GM12878 (cell line): ENCODE measurements around the gene BRD1. TPM values are rescaled to one million over a fixed set of nuclear protein-coding genes. Genes with fewer than 3 reads are reported as not detected.

Experiments used
- ATAC-seq: fragments of 200-7000 bp; cut with Tn5 transposase; 3 replicates; pipeline ENCODE4 v1.9.1; 2020; ENCODE audit warnings: mild to moderate bottlenecking, moderate library complexity
- BruUV-seq: library from RNA; stranded (reverse); fragments of 400-500 nt; replicated peaks from 2 replicates; lab custom pipeline; 2021; lab: Mats Ljungman, UMichigan
- CTCF ChIA-PET: fragments of 300-600 bp; sonication (Branson Sonifier 250); formaldehyde crosslinking; extraction: SDS; loops from one replicate; lab custom pipeline; 2021; ENCODE audit warnings: inconsistent platforms; lab: Yijun Ruan, JAX
- POLR2A ChIA-PET: fragments of 350-600 bp; formaldehyde crosslinking; extraction: SDS; loops from one replicate; lab custom pipeline; 2021; ENCODE audit warnings: inconsistent platforms; lab: Charles Lee
- RAD21 ChIA-PET: fragments of 300-600 bp; sonication (Branson Sonifier 250); formaldehyde crosslinking; loops from one replicate; lab custom pipeline; 2023; ENCODE audit warnings: antibody characterized with exemption; ENCODE audit not compliant: unreplicated experiment; lab: Charles Lee
- SMC1A ChIA-PET: fragments of 300-600 bp; sonication (Branson Sonifier 250); formaldehyde crosslinking; loops from one replicate; lab custom pipeline; 2023; ENCODE audit not compliant: unreplicated experiment, uncharacterized antibody; lab: Charles Lee
- DNase-seq: peaks from one replicate; pipeline ENCODE4 v3.0.0-alpha.2; 2011; ENCODE audit warnings: low read depth, low spot score
- FAIRE-seq: peaks from 3 replicates; lab custom pipeline; 2011; peaks lifted over from hg19 to GRCh38; lab: Jason Lieb, UNC
- H2AFZ ChIP-seq: 2 replicates; pipeline ENCODE4 v1.6.0; 2011; ENCODE audit warnings: low read depth, low read length, control low read depth; ENCODE audit not compliant: control insufficient read depth
- H3K27ac ChIP-seq: 2 replicates; pipeline ENCODE4 v1.5.1; 2011; ENCODE audit warnings: control low read depth; ENCODE audit not compliant: control insufficient read depth, insufficient read depth
- H3K27me3 ChIP-seq, 2 experiments: replicated peaks in 1 of 2; 2 replicates each; pipeline versions ENCODE4 v1.6.0 to v1.6.1; 2011; ENCODE audit warnings: low read length in 1 of 2; ENCODE audit not compliant: control insufficient read depth in 2 of 2, insufficient read depth in 2 of 2
- H3K36me3 ChIP-seq, 2 experiments: 2 replicates each; pipeline ENCODE4 v1.5.1; 2011; ENCODE audit warnings: low read length in 1 of 2; ENCODE audit not compliant: control insufficient read depth in 2 of 2, insufficient read depth in 2 of 2
- H3K4me1 ChIP-seq: 2 replicates; pipeline ENCODE4 v1.6.1; 2011; ENCODE audit warnings: mild to moderate bottlenecking, low read length, moderate library complexity, mixed read lengths; ENCODE audit not compliant: control insufficient read depth, insufficient read depth
- H3K4me2 ChIP-seq: 2 replicates; pipeline ENCODE4 v1.6.0; 2011; ENCODE audit warnings: control low read depth; ENCODE audit not compliant: control insufficient read depth, insufficient read depth
- H3K4me3 ChIP-seq: fragments of 200-600 bp; sonication (generic); 2 replicates; pipeline ENCODE4 v1.5.1; 2016
- H3K79me2 ChIP-seq: 2 replicates; pipeline ENCODE4 v1.6.0; 2011; ENCODE audit warnings: low read length; ENCODE audit not compliant: control insufficient read depth, insufficient read depth
- H3K9ac ChIP-seq: 2 replicates; pipeline ENCODE4 v1.8.0; 2011; ENCODE audit warnings: low read length, control low read depth, mixed read lengths; ENCODE audit not compliant: control insufficient read depth, insufficient read depth
- H3K9me3 ChIP-seq: replicated peaks from 3 replicates; pipeline ENCODE4 v1.5.1; 2011; ENCODE audit warnings: mild to moderate bottlenecking, low read length; ENCODE audit not compliant: control insufficient read depth, insufficient read depth
- H4K20me1 ChIP-seq: 2 replicates; pipeline ENCODE4 v1.6.0; 2011; ENCODE audit not compliant: control insufficient read depth, insufficient read depth
- ASH2L ChIP-seq: fragments of 300-600, 200-600 bp; sonication (generic); IDR thresholded peaks from 2 replicates; pipeline ENCODE4 v1.6.1; 2017; ENCODE audit warnings: low read depth, mild to moderate bottlenecking, borderline replicate concordance
- CBX5 ChIP-seq: sonication (generic); IDR thresholded peaks from 2 replicates; pipeline ENCODE4 v1.6.1; 2016; ENCODE audit warnings: low read depth, moderate library complexity, mild to moderate bottlenecking, inconsistent platforms
- CEBPZ ChIP-seq: fragments of 150-350 bp; IDR thresholded peaks from 2 replicates; pipeline ENCODE4 v1.6.1; 2016; ENCODE audit warnings: low read depth, low read length
- HCFC1 ChIP-seq: fragments of 150-350 bp; IDR thresholded peaks from 2 replicates; pipeline ENCODE4 v1.6.1; 2014; ENCODE audit warnings: low read length
- PAX8 ChIP-seq: fragments of 450-650 bp; IDR thresholded peaks from 2 replicates; pipeline ENCODE4 v1.6.1; 2017; ENCODE audit warnings: mild to moderate bottlenecking, moderate library complexity
- PBX3 ChIP-seq: IDR thresholded peaks from 2 replicates; pipeline ENCODE4 v1.6.1; 2011; ENCODE audit warnings: mild to moderate bottlenecking, low read depth, low read length, moderate library complexity; ENCODE audit not compliant: insufficient replicate concordance
- RB1 ChIP-seq: fragments of 450-650 bp; formaldehyde crosslinking; IDR thresholded peaks from 2 replicates; pipeline ENCODE4 v1.6.1; 2017; ENCODE audit warnings: mild to moderate bottlenecking, borderline replicate concordance
- RELA ChIP-seq: fragments of 450-650 bp; IDR thresholded peaks from 2 replicates; pipeline ENCODE4 v1.8.0; 2014; ENCODE audit warnings: borderline replicate concordance; ENCODE audit not compliant: partially characterized antibody
- SMAD5 ChIP-seq: IDR thresholded peaks from 2 replicates; pipeline ENCODE4 v1.6.1; 2016; ENCODE audit warnings: antibody characterized with exemption, low read depth
- SPI1 ChIP-seq: IDR thresholded peaks from 2 replicates; pipeline ENCODE4 v1.6.1; 2011; ENCODE audit warnings: low read depth, mild to moderate bottlenecking, low read length, moderate library complexity, borderline replicate concordance; ENCODE audit not compliant: insufficient read depth
- WGBS: methylation state at CpG from one replicate; pipeline ENCODE4 v1.1.6; 2016; ENCODE audit warnings: low lambda C conversion rate; ENCODE audit not compliant: insufficient replicate concordance, insufficient coverage; ENCODE audit errors: missing lambda C conversion rate; 5-methylcytosine and 5-hydroxymethylcytosine counted together
- in situ Hi-C: fragments of 300-500 bp; cut with MboI; formaldehyde crosslinking; loops from 9 replicates; pipeline ENCODE4 v1.14.3; 2018; ENCODE audit warnings: mixed read lengths
- intact Hi-C: fragments of 100-400 bp; cut with micrococcal nuclease; formaldehyde crosslinking; loops from one replicate; pipeline ENCODE4 v1.14.2; 2022; ENCODE audit not compliant: unreplicated experiment
- polyA plus RNA-seq, 11 experiments: library from polyadenylated mRNA; depleted of rRNA in 4 of 11; unstranded in 6 of 11; stranded (reverse) in 5 of 11; fragments of >200 nt; fragmentation: Nextera tagmentation in 4 of 11; fragmentation: Illumina TruSeq in 1 of 11; extraction: Ambion mirVana in 4 of 11; extraction: Trizol in 1 of 11; gene quantifications; 1 replicate in 1 of 11; 2 replicates in 10 of 11; pipeline versions ENCODE4 v1.2.1 to v1.2.3, GENCODE V29; 2011 to 2016; ENCODE audit warnings: inconsistent platforms in 2 of 11, missing spikeins in 2 of 11, low read depth in 1 of 11
- total RNA-seq, 4 experiments: library from RNA; depleted of rRNA in 3 of 4; stranded (reverse); fragments of >200 nt in 3 of 4; fragmentation: Illumina TruSeq in 1 of 4; extraction: Trizol in 1 of 4; gene quantifications; 2 replicates each; pipeline versions ENCODE4 v1.2.1 to v1.2.3, GENCODE V29; 2013 to 2021

BRD1 gene
- total and polyA plus RNA-seq, 10 of the 15 experiments (the other 5 are each of a cell fraction or from before 2014, with no cell fraction given) = 0.90 to 26.4 (median 7.1) TPM

GRCh38 chr22:49760630-49761571 lies 66.8 kb downstream of the BRD1 start (continued):
- TF ChIP-seq ASH2L = no peak

GRCh38 chr22:49760280-49760629 lies 67.4 kb downstream of the BRD1 start:
- WGBS = 15% methylated on average over 5 of the region's 5 CpGs
- H2AFZ ChIP-seq = peak overlapping the region; percentile 73
- intact Hi-C loops (no loop called here), in situ Hi-C loops (no loop called here)
- no TSS peak for BruUV-seq
- ChIA-PET CTCF (interaction anchor here (0.8 to 1.8 kb wide), 4 partner anchors 14 to 171 kb away, joined by 3 to 7 read pairs (median 3); no protein-coding TSS in a partner anchor), RAD21 (interaction anchor here (1.3 kb wide), 1 partner anchor 165 kb away, joined by 4 read pairs; no protein-coding TSS in a partner anchor), SMC1A (no interaction called here), POLR2A (interaction anchor here (0.9 kb wide), 1 partner anchor 176 kb away, joined by 3 read pairs; no protein-coding TSS in a partner anchor)
- peak overlapping the region; percentile 89; the same call in 1 of the 2 replicates for H3K4me2 ChIP-seq
- TF ChIP-seq SPI1 = peak; percentile 10; the same call in 1 of the 2 replicates
- TF ChIP-seq PAX8 = no peak
- H3K79me2 ChIP-seq = no peaks in the 10 kb centered on the region
- DNase-seq (peak; percentile 40), ATAC-seq (no peak), FAIRE-seq (no peak)
- H3K36me3 ChIP-seq = no peaks in the 10 kb centered on the region
- no peaks in the 10 kb centered on the region for H4K20me1 ChIP-seq
- H3K9me3 ChIP-seq = no peaks in the 10 kb centered on the region
- H3K27ac ChIP-seq = peak overlapping the region; percentile 73
- H3K4me3 ChIP-seq = no peak overlapping the region
- H3K4me1 ChIP-seq = peaks cover 16% of the 10 kb centered on the region
- H3K27me3 ChIP-seq = no peaks in the 10 kb centered on the region; a peak in 1 of 4 replicates
- peak overlapping the region; percentile 35; the same call in 1 of the 2 replicates for H3K9ac ChIP-seq

- Histone ChIP-seq H3K4me2 (no peak overlapping the region), H4K20me1 (no peaks in the 10 kb centered on the region), H3K79me2 (no peaks in the 10 kb centered on the region), H3K36me3 (no peaks in the 10 kb centered on the region), H3K9ac (no peak overlapping the region), H2AFZ (no peak overlapping the region), H3K27ac (no peak overlapping the region), H3K9me3 (no peaks in the 10 kb centered on the region), H3K27me3 (no peaks in the 10 kb centered on the region; a peak in 1 of 4 replicates), H3K4me3 (no peak overlapping the region), H3K4me1 (peaks cover 16% of the 10 kb centered on the region)
- no TSS peak for BruUV-seq
- SMC1A ChIA-PET = no interaction called here
- CTCF ChIA-PET = no interaction called here
- FAIRE-seq (no peak), ATAC-seq (no peak), DNase-seq (no peak)
- RAD21 ChIA-PET = no interaction called here
- intact Hi-C loops = no loop called here
- POLR2A ChIA-PET = no interaction called here
- WGBS = 62% methylated on average over 7 of the region's 7 CpGs
- in situ Hi-C loops = no loop called here
- TF ChIP-seq SMAD5 = no peak
- no peak for TF ChIP-seq PBX3
- TF ChIP-seq CBX5 = no peak
- no peak for TF ChIP-seq RB1
- no peak for TF ChIP-seq CEBPZ
- TF ChIP-seq HCFC1 = no peak
- no peak for TF ChIP-seq RELA
These were observed 71.0 kb downstream of the BRD1 start for GRCh38 chr22:49756676-49757075.
